Common myeloid progenitor, CD34-positive (primary cell): ENCODE measurements around the gene NEK7. TPM values are rescaled to one million over a fixed set of nuclear protein-coding genes. Genes with fewer than 3 reads are reported as not detected.

Source experiments
- CTCF ChIA-PET: fragments of 350-600 bp; sonication (Branson Sonifier 250); formaldehyde crosslinking; loops from one replicate; lab custom pipeline; 2021; ENCODE audit warnings: antibody characterized with exemption; lab: Charles Lee
- POLR2A ChIA-PET: fragments of 350-600 bp; sonication (Branson Sonifier 250); formaldehyde crosslinking; loops from one replicate; lab custom pipeline; 2021; ENCODE audit warnings: antibody characterized with exemption; lab: Charles Lee
- DNase-seq, 3 donors: peaks; one replicate each; pipeline versions ENCODE4 v3.0.0 to v3.0.0-alpha.2; 2013
- H3K27ac ChIP-seq, 2 experiments: 1 replicate in 1 of 2; 2 replicates in 1 of 2; pipeline ENCODE4 v1.7.0; 2013; ENCODE audit warnings: inconsistent platforms in 2 of 2, low read length in 2 of 2, mild to moderate bottlenecking in 2 of 2, low read depth in 1 of 2, moderate library complexity in 1 of 2; ENCODE audit not compliant: severe bottlenecking in 2 of 2, insufficient read depth in 1 of 2, poor library complexity in 1 of 2
- H3K27me3 ChIP-seq, 5 experiments: replicated peaks in 2 of 5; 1 replicate in 3 of 5; 2 replicates in 2 of 5; pipeline versions ENCODE4 v1.6.1 to v1.7.0; 2013; ENCODE audit warnings: low read length in 4 of 5, mild to moderate bottlenecking in 2 of 5, moderate library complexity in 2 of 5, inconsistent platforms in 1 of 5; ENCODE audit not compliant: insufficient read depth in 5 of 5, control insufficient read depth in 4 of 5
- H3K36me3 ChIP-seq, 4 experiments: 1 replicate in 2 of 4; 2 replicates in 2 of 4; pipeline versions ENCODE4 v1.6.1 to v1.7.0; 2013; ENCODE audit warnings: low read length in 3 of 4, control low read depth in 1 of 4, mild to moderate bottlenecking in 1 of 4; ENCODE audit not compliant: control insufficient read depth in 4 of 4, insufficient read depth in 4 of 4
- H3K4me1 ChIP-seq, 4 experiments: 1 replicate in 3 of 4; 2 replicates in 1 of 4; pipeline versions ENCODE4 v1.6.1 to v1.7.1; 2013; ENCODE audit warnings: low read length in 3 of 4, mild to moderate bottlenecking in 3 of 4, control low read depth in 1 of 4, inconsistent platforms in 1 of 4, moderate library complexity in 1 of 4; ENCODE audit not compliant: control insufficient read depth in 4 of 4, insufficient read depth in 4 of 4; ENCODE audit errors: control extremely low read depth in 1 of 4
- H3K4me3 ChIP-seq, 7 experiments: 1 replicate in 4 of 7; 2 replicates in 3 of 7; pipeline versions ENCODE4 v1.5.1 to v1.7.0; 2013; ENCODE audit warnings: mild to moderate bottlenecking in 7 of 7, low read length in 6 of 7, moderate library complexity in 6 of 7, inconsistent platforms in 2 of 7, low read depth in 2 of 7, control low read depth in 1 of 7; ENCODE audit not compliant: insufficient read depth in 4 of 7, control insufficient read depth in 1 of 7; ENCODE audit errors: extremely low read depth in 1 of 7
- H3K9me3 ChIP-seq, 5 experiments: 1 replicate in 4 of 5; 2 replicates in 1 of 5; pipeline versions ENCODE4 v1.6.1 to v1.7.1; 2013; ENCODE audit warnings: low read length in 4 of 5, mild to moderate bottlenecking in 2 of 5, inconsistent platforms in 1 of 5, low read depth in 1 of 5, moderate library complexity in 1 of 5; ENCODE audit not compliant: control insufficient read depth in 4 of 5, insufficient read depth in 2 of 5; ENCODE audit errors: control extremely low read depth in 1 of 5
- WGBS: methylation state at CpG from one replicate; pipeline ENCODE4 v1.1.5; 2013; ENCODE audit not compliant: insufficient coverage; 5-methylcytosine and 5-hydroxymethylcytosine counted together
- polyA plus RNA-seq: library from polyadenylated mRNA; unstranded; fragments of 120-200 nt; gene quantifications from one replicate; pipeline ENCODE4 v1.2.1, GENCODE V29; 2013

Gene NEK7
- 50.8 TPM for polyA plus RNA-seq

GRCh38 chr1:198156745-198157240, at the start of gene NEK7:
Gene NEK7 (plus strand): TSS chr1:198156998. CDS start chr1:198232581, 75,583 bp downstream.
- H3K4me1 ChIP-seq, result peaks cover 22 to 49% (median 34%) of the 10 kb centered on the region in 4 experiments
- DNase-seq, result peak; percentile 72 to 80 (median 72)
- H3K4me3 ChIP-seq, result peak within 1 kb of the TSS; percentile 87 to 98 (median 94)
- H3K9me3 ChIP-seq, result no peaks in the 10 kb centered on the region
- POLR2A ChIA-PET, result interaction anchor here (0.7 to 1.9 kb wide), 4 partner anchors 16 to 526 kb away, joined by 3 to 9 read pairs (median 5); no protein-coding TSS in a partner anchor
- H3K27me3 ChIP-seq, result no peaks in the 10 kb centered on the region
- CTCF ChIA-PET, result interaction anchor here (1.0 to 2.0 kb wide), 7 partner anchors 9 to 99 kb away, joined by 3 to 12 read pairs (median 3); no protein-coding TSS in a partner anchor
- WGBS, result 0% methylated on average over 63 of the region's 63 CpGs
- H3K36me3 ChIP-seq, result no peaks in the 10 kb centered on the region
- peak within 1 kb of the TSS; percentile 88 to 93 for H3K27ac ChIP-seq

GRCh38 chr1:198107091-198107501, 49.7 kb upstream of the NEK7 start:
- Histone ChIP-seq H3K27me3 (no peaks in the 10 kb centered on the region), H3K4me3 (no peak overlapping the region), H3K9me3 (no peaks in the 10 kb centered on the region), H3K4me1 (peaks cover 0 to 9% (median 7%) of the 10 kb centered on the region in 4 experiments), H3K36me3 (no peaks in the 10 kb centered on the region), H3K27ac (no peak overlapping the region)
- WGBS, result 100% methylated on average over 2 of the region's 2 CpGs
- ChIA-PET POLR2A (no interaction called here), CTCF (no interaction called here)
- peak in 1 of 3 donors; percentile 16 for DNase-seq

- no peaks in the 10 kb centered on the region for H3K36me3 ChIP-seq
- no CpG with 5 or more reads among the region's 1 CpG for WGBS
- no peak overlapping the region for H3K4me3 ChIP-seq
- ChIA-PET CTCF (no interaction called here), POLR2A (no interaction called here)
- DNase-seq, result no peak
- H3K27me3 ChIP-seq, result no peaks in the 10 kb centered on the region
- H3K27ac ChIP-seq, result no peak overlapping the region
- H3K4me1 ChIP-seq, result no peaks in the 10 kb centered on the region
- no peaks in the 10 kb centered on the region for H3K9me3 ChIP-seq
These were observed 48.0 kb upstream of the NEK7 start for GRCh38 chr1:198108636-198109370.

GRCh38 chr1:198109371-198109715, 47.5 kb upstream of the NEK7 start:
- Histone ChIP-seq H3K27ac (no peak overlapping the region), H3K4me3 (no peak overlapping the region), H3K9me3 (no peaks in the 10 kb centered on the region), H3K4me1 (no peaks in the 10 kb centered on the region), H3K27me3 (no peaks in the 10 kb centered on the region), H3K36me3 (no peaks in the 10 kb centered on the region)
- CTCF ChIA-PET, result interaction anchor here (0.8 kb wide), 1 partner anchor 24 kb away, joined by 3 read pairs; no protein-coding TSS in a partner anchor
- POLR2A ChIA-PET, result no interaction called here
- no peak for DNase-seq

- Histone ChIP-seq H3K27ac (no peak overlapping the region), H3K36me3 (no peaks in the 10 kb centered on the region), H3K4me3 (no peak overlapping the region), H3K9me3 (no peaks in the 10 kb centered on the region), H3K27me3 (no peaks in the 10 kb centered on the region), H3K4me1 (no peaks in the 10 kb centered on the region)
- POLR2A ChIA-PET, result interaction anchor here (0.6 kb wide), 1 partner anchor 353 kb away, joined by 3 read pairs; no protein-coding TSS in a partner anchor
- DNase-seq, result no peak
- CTCF ChIA-PET, result interaction anchor here (1.1 kb wide), 1 partner anchor 10 kb away, joined by 3 read pairs; no protein-coding TSS in a partner anchor
These were observed 43.5 kb upstream of the NEK7 start for GRCh38 chr1:198113342-198113750.

GRCh38 chr1:198116069-198116468, 40.7 kb upstream of the NEK7 start:
- no peaks in the 10 kb centered on the region for H3K27me3 ChIP-seq
- no peaks in the 10 kb centered on the region for H3K4me1 ChIP-seq
- H3K27ac ChIP-seq, result no peak overlapping the region
- no peaks in the 10 kb centered on the region for H3K36me3 ChIP-seq
- H3K4me3 ChIP-seq, result no peak overlapping the region
- ChIA-PET POLR2A (no interaction called here), CTCF (interaction anchor here (1.0 kb wide), 1 partner anchor 308 kb away, joined by 4 read pairs; no protein-coding TSS in a partner anchor)
- H3K9me3 ChIP-seq, result no peaks in the 10 kb centered on the region
- no CpG with 5 or more reads among the region's 1 CpG for WGBS
- peak in 1 of 3 donors; percentile 52 for DNase-seq

- no peaks in the 10 kb centered on the region for H3K27me3 ChIP-seq
- no peaks in the 10 kb centered on the region for H3K36me3 ChIP-seq
- POLR2A ChIA-PET, result no interaction called here
- no peak overlapping the region for H3K4me3 ChIP-seq
- 100% methylated on average over 3 of the region's 5 CpGs for WGBS
- no peak overlapping the region for H3K27ac ChIP-seq
- CTCF ChIA-PET, result interaction anchor here (0.7 to 1.0 kb wide), 2 partner anchors 58 to 308 kb away, joined by 3 to 4 read pairs; no protein-coding TSS in a partner anchor
- no peaks in the 10 kb centered on the region for H3K4me1 ChIP-seq
- H3K9me3 ChIP-seq, result no peaks in the 10 kb centered on the region
- no peak for DNase-seq
These were observed 40.3 kb upstream of the NEK7 start for GRCh38 chr1:198116469-198116868.
